ENCODE measurements around the gene PIM3.

The PIM3 gene

DNA sequence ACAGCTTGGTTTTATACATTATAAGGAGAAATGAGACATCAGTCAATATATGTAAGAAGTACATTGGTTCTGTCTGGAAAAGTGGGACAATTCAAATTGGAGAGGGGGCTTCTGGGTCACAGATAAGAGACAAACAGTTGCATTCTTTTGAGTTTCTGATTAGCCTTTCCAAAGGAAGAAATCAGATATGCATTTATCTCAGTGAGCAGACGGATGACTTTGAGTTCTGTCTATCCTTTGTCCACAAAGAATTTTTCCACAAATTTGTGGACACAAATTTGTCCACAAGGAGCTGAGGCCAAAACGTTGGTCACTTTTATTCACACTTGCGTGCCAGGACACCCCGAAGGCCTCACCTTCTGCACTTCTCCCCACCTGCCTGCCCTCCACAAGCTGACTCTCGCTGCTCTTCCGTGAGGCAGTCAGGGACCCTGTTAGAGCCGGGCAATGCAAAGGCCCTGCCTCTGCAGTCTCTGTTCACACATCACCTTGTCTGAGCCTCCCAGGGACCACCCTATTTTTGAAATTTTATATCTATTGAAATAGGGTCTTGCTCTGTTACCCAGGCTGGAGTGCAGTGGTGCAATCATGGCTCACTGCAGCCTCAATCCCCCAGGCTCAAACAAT, 31.4 kb downstream of the PIM3 start:
- DNase-seq (ENCODE audit: low spot score), result no peak

DNA sequence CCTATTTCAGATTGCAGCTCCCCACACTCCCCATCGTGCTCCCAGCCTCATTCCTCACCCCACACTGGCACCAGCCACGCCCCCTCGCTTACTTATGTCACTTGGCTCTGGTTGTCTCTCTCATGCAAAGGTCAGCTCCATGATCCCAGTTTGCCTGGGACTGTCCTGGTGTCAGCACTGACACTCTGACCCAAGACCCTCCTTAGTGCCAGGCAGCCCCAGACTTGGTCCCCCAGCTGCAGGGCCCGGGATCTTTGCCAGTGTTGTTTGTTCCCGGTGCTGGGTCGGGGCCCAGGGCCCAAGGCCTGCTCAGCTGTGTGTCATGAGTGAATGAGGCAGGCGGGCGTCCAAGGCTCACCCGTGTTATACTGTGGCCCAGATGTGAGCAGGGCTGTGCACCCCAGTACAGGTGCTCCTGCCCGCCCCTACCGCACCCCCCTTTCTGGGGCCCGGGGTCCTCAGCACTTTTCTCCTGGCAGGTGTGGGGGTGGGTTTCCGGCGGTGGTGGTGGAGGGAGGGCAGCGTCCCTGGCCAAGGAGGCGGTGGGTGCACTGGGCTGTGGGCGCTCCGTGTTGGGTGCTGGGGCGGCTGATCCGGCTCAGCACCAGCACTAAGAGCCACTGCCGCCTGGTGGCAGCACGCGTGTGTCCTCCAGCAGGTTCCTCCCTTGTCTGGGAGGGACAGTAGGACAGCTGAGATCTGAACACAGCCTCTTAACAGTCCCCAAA, 32.5 kb downstream of the PIM3 start:
- DNase-seq (ENCODE audit: low spot score), result peak; percentile 53

DNA sequence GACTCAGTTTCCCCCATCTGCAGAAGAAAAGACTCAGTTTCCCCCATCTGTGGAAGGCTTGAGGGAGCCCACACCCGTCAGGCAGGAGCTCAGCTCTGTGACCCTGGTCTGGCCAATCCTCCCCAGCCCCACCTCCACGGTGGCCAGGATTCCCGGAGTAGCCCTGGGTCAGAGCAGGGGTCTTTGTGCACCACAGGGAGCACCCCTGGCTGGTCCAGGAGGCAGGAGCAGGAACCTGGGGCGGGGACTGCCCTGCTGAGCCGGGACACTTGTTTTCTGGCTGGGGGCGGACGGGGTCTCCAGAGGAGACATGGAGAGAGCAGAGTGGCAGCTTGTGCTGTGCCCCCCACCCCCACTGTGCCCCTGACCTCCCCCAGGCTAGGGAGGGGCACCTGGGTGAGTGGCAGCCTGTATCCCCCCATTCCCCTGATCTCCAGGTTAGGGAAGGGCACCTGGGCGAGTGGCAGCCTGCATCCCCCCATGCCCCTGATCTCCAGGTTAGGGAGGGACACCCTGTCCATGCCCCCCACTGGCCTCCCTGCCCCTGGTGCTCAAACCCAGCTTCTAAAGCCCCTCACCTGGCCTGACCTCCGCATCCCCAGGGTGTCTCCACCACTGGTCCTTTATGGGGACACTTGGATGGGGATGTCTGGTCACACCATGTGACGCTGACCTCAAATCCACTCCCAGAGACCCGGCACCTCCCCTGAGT, 33.2 kb downstream of the PIM3 start:
- DNase-seq (ENCODE audit: low spot score), result no peak

DNA sequence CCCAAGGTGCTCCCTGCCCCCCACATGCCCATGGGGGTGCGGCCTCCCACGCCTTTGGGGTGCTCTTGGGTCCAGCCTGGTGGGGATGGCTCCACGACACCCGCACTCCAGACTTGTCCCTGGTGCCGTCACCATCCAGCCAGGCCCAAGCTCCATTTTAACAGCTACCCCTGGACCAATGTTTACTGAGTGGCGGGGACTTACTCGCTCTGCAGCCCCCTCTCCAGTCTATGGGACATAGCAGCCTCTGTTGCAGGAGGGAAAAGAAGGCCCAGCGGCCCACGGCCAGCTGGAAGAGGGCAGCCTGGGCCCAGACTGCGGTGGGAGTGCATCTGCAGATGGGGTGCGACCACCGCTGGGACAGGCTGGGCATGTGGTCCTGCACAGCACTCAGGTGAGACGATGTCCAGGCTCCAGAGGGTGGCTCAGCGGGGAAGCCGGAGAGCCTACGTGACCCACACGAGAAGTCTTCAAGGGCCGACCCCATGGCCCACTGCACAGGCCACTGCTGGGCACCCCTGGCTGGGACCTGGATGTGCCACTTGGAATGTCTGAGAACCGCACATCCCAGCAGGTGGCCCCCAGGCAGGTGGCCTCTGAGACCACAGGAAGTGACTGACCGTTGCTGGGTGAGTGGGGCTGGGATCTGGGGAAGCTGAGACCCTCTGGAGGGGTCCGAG, 33.9 kb downstream of the PIM3 start:
- DNase-seq (ENCODE audit: low spot score), result no peak

DNA sequence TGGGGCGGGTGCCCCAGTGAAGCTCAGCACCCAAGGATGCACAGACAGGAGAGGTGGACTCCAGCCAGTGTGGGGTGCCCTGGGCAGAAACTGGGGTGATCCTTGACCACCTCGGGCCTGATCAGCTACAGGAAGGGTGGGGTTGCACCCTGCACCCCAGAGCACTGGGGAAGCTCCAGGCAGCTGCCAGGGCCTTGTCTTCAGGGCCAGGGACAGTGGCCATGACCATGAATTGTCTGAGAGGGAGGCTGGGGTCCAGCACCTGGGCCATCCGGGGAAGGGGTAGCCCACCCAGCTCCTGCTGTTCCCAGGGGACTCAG, 34.4 kb downstream of the PIM3 start:
- DNase-seq (ENCODE audit: low spot score), result no peak

DNA sequence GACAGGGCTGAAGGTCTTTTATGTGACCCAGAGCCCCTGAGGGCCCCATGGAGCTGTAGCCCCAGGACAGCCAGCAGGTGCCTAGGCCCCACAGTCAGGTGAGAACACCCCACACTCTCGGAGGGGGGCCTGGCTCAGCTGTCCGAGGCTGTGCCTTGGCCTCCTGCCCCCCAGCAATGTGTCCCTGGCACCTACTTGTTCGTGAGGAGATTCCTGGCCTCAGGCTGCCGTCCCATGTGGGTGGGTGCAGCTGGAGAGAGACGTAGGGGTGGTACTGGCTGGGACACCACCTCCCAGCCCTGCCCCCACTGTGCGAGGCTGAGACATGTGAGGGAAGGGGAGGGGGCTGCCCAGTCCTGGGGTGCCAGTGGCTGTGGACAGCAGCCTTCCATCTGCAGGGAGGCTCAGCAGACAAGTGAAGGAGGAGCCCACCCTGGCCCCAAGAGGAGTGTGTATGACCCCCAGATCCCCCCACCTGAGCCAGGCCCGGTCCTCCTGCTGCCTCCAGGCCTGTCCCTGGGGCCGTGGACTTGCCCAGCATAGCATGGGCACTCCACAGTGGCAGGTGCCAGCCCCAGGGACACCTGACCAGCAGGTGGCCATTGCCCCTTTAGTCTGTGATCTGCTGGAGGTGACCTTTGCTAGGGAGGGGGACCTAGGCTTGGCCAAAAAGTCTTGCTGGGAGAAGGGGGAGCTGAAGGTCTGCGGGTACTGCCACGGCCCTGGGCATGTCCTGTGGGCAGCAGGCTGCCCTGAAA, 35.0 kb downstream of the PIM3 start:
- no peak for DNase-seq (ENCODE audit: low spot score)

DNA sequence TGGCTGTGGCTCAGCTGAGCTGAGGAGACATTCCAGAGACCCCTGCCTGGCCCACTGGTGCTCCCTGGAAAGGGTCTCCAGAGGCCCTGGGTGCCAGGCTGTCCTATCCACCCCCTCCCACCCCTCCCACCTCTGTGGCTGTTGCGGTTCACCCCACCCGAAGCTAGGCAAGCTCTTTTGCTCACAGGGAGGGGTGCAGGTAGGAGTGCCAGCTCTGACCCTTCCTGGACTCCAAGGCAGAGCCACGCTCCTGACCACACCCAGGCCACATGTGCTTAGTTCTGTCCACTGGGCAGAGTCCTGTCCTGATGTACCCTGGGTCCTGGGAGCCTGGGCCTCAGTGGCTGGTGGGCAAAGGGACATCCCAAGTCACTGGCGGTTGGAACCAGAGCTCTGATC, 35.5 kb downstream of the PIM3 start:
- no peak for DNase-seq (ENCODE audit: low spot score)

DNA sequence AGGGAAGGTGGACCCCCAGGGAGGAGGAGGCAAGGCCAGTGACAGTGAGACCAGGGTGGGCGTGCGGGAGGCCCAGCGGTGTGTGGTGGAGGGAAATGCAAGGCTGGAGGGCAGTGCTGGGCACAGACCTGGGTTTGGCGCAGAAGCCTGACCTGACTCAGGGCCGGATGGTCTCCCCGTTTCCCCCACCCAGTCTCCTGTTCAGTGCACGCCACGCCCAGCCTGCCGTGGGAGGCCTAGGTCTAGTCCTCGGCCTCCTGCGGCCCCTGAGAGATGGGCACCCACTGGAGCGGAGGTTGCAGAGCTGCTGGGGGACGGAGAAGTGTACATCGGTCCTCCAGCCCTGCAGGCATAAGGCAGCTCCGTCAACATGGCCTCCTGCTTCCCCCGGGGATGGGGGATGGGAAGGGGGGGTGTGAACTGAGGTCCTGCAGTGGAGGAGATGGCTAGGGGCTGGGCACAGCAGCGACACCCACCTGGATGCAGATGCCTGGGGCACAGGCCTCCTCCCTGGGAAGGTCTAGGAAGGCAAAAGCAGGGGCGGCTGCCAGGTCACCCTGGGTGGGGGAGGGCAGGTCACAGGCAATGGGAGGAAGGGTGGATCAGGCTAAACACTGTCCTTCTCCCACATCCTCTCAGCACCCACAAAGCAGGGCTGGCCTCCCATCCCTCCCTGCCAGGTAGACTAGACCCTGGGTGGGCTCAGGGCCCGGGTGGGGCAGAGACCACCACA, 36.1 kb downstream of the PIM3 start:
- DNase-seq (ENCODE audit: low spot score), result no peak

DNA sequence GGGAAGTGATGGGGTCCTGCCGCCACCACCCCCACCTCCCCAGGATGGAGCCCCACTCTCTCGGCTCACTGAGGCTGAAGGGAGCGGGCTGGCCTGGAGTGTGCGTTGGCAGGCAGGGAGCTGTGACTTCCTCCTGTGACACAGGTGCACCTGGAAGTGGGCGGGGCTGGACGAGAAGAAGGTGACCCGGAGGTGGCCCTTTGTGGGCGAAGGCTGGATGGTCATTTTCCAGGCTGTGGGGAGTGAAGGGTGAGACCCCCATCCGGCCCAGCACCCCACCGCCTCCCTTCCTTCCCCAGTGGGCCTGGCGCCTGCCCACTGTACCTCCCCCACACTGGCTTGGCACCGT, 36.7 kb downstream of the PIM3 start:
- no peak for DNase-seq (ENCODE audit: low spot score)

DNA sequence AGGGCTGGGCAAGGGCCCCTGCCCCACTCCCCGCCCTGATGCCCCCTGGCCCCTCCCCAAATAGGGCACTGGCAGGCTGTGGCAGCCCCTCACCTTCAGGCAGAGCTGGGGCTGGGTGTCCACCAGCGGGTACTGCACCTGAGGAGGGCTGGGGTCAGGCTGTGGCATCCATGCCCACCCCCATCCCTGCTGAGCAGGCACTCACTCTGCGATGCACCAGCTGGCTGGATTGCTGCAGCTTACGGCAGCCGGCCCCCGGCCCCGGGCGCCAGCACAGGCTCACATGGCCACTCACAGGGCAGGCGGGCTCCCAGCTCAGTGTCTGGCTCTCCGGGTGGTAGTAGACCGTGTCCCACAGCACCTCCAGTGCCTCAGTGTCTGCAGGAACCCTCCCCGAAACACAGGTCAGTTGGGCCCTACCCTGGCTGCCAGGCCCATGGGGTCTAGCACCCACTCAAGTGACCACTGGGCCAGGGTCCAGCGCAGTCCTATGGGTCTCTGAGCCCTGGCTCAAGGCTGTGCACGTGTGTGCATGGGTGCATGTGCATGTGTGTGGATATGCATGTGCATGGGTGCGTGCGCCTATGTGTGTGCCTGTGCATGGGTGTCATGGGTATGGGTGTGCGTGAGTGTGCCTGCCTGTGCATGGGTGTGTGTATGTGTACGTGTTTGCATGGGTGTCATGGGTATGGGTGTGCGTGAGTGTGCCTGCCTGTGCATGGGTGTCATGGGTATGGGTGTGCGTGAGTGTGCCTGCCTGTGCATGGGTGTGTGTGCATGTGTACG, 37.6 kb downstream of the PIM3 start:
- no peak for DNase-seq (ENCODE audit: low spot score)

DNA sequence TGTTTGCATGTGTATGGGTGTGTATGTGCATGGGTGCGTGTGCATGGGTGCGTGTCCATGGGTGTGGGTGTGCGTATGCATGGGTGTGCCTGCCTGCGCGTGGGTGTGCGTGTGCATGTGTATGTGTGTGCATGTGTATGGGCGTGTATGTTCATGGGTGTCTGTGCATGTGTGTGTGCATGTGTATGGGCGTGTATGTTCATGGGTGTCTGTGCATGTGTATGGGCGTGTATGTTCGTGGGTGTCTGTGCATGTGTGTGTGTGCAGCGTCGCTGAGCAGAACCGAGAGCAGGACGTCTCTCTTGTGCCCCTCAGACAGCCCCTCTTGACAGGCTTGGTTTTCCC, 38.1 kb downstream of the PIM3 start:
- DNase-seq (ENCODE audit: low spot score), result no peak

DNA sequence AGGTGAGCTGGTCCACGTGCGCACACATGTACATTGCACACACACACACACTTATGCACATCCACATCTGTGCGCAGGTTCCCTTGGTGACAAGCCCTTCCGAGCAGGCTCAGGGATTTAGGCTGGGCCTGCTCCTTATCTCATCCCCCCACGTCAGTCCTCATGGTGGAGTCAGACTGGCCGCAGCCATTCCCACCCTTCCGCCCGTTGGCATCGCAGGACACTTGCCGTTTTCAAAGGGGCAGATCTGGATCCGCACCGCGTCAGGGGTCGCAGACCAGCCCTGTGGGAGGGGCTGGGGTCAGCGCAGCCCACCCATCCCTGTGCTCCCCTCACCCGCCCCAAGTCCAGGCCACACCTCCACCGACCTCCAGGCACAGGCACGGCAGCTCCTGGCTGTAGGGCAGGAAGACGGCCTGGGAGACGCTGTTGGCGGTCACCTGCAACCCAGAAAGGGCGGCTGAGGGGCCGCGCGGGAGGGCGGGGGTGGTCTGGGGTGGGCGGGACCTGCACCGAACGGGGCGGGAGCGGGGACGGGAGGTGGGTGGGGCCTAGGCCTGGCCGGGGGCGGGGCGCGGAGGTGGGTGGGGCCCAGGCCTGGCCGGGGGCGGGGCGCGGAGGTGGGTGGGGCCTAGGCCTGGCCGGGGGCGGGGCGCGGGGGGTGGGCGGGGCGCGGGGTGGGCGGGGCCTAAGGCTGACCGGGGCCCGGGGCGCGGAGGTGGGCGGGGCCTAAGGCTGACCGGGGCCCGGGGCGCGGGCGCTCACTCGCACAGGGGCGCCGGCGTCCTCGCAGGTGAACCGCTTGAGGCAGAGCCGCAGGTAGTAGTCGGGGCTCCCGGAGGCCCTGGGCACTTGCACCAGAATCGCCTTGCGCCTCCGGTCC, 38.7 kb downstream of the PIM3 start:
- DNase-seq (ENCODE audit: low spot score), result peak; percentile 37

DNA sequence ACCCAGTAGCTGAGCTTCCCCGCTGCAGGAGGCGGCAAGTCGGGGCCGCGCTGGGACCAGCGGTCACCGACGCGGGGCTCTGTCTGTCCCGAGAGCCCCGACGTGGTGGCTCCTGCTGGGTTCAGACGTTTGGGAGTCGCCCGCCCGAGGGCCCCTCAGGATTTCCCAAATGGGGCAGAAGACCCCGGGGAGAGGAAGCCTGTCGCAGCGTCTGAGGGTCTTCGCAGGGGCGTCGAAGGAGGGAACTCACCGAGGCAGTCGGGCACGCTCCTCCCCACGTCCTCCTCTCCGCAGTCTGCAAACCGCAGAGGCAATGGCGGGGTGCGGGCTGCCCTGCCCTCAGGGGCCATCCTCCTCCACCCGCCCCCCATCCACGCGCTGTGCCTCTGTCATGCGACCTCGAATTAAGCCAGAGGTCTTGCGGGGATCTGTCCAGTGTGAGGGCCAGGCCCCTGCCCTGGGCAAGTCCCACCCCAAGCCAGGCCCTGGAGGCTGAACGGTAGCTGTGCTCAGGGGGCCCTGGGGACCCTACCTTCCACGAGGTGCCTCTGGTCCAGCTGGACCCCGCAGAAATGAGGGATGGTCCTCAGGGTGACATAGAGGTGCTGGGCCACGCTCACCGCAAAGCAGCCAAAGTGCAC, 39.5 kb downstream of the PIM3 start:
- DNase-seq (ENCODE audit: low spot score), result no peak

DNA sequence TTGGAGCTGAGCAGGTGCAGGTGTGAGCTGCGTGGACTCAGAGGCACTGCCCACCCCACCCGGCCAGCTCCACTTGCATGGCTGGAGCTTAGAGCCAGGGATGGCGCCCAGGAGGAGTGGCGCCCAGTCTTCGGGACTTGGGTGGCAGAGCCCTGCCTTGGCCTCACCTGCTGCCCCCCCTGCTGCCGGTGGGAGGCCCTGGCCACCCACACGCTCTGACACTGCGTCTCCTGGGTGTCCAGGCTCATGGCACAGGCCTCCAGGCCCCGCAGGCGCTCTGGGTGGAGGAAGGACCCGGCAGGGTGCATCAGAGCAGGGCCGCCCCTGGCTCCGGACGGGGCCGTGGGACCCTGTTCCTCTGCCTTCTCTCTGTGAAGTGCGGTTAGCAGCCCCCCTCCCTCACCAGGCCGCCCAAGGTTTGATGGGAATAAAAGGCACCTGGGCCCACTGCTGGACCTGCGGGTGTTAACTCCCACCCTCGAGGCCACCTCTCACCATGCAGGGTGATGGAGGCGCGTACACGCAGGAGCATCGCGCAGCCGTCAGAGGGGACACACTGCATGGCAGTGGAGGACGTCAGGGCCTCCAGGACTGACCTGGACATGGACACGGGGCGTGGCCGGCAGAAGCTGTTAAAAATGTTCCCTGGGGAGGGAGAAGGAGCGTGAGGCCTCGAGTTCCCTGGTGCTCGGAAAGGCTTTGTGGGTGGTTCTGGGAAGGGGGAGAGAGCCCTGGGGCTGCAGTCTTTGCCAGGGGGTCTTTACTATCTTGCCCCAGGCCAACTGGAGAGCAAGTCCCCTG, 40.2 kb downstream of the PIM3 start:
- DNase-seq (ENCODE audit: low spot score), result no peak

DNA sequence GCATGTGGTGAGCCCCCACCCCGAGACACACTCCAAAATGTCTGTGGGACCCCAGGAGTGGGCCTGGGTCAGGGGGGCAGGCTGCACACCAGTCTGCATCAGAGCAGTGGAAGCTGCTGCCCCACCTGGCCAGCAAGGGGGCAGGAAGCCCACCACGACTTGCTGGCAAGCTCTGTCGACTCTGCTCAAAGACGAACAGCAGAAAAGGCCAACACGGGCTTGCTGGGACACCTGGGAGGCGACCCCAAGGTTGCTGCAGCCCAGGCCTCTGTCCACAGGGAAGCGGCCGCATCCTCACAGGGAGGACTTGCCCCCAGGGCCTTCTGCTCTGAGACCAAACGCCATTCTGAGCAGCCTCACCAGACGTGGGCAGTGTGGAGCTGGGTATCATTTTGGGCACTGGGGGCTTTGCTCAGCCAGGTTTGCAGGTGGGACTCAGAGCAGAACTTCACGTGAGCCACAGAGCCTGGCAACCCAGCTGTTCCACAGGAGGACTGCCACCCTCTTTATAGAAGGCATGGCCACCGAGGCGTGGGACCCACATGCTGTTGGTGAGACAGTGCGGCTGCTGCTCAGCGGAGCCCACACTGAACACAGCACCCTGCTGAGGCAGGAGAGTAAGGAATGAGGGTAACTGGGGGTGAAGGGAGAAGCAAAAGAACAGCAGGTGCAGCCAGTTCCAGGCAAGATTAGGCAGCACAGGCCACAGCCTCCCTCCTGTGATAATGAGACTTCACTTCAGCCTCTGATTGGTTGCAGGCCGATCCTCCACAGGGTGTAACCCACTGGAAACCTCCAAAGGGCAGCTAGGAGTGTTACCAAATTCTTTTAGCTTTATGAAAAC, 41.0 kb downstream of the PIM3 start:
- peak; percentile 67 for DNase-seq (ENCODE audit: low spot score)

DNA sequence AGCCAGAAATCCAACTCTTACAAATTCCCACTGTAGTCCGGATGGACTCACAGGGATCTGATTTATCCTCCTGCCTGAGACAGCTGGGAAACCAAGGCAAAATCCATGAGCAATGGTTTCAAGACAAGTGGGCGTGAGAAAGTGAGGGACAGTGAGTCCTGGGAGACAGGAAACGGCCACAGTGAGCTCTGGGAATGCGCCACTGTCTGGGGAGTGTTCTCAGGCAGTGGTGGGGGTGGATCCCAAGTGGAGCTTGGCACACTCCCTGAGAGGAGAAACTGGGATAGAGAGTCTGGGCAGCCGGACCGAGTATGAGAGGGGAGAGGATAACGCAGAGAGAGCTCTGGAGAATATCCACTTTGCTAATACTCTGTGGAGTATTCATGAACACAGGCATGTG, 42.2 kb downstream of the PIM3 start:
- no peak for DNase-seq (ENCODE audit: low spot score)

DNA sequence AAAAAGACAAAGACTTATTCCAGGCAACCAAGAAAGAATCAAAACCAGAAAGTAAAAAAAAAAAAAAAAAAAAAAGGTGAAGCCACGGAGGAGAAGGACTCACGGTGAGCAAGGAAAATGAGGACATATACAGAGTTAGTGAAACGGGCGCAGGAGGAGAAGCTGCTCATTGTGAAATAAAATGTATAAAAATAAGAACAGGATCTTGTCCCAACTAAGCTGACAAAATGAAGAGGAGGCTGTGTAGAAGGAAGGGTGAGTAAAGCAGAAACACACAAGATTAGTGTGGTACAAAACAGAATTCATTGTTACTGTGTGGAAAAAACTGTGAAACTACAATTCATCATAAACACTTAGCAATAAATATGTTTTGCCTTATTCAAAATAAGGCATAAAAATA, 44.3 kb downstream of the PIM3 start:
- DNase-seq (ENCODE audit: low spot score), result no peak

DNA sequence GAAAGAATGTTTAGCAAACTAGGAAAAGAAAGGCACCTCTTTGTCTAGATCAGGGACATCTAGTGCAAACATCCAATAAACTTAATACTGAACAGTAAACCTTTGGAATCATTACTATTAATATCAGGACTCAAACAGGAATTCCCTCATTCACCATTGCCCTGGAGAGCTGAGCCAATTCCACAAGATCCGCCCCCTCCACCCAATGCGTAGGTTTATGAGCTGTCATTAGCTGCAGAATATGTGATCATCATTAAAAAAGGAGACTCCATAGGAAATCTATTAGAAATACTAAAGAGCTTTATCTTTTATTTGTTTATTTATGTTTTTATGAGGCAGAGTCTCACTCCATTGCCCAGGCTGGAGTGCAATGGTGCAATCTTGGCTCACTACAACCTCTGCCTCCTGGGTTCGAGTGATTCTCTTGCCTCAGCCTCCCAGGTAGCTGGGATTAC, 46.5 kb downstream of the PIM3 start:
- DNase-seq (ENCODE audit: low spot score), result no peak
